ENCODE results near the gene HAT1.

DNA sequence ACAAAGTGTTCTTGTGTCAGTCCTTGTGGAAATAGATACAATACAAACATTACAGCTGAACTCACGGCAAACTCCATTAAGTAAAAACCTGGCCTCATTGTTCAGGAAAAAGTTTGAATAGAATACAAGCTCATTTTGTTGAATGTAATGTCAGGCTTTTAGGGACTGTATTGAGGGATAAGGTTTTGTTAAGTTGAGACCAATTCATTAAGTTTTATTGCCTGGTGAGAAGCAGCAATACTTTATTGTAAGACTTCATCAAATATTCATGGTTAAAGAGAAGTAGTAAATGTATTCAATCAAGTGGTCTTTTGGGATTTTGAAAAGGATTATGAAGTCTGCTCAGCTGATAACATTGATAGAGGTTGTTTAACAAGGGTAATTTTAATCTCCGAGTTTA lies 42.0 kb downstream of the HAT1 start:
- TF ChIP-seq, protein P1, sequence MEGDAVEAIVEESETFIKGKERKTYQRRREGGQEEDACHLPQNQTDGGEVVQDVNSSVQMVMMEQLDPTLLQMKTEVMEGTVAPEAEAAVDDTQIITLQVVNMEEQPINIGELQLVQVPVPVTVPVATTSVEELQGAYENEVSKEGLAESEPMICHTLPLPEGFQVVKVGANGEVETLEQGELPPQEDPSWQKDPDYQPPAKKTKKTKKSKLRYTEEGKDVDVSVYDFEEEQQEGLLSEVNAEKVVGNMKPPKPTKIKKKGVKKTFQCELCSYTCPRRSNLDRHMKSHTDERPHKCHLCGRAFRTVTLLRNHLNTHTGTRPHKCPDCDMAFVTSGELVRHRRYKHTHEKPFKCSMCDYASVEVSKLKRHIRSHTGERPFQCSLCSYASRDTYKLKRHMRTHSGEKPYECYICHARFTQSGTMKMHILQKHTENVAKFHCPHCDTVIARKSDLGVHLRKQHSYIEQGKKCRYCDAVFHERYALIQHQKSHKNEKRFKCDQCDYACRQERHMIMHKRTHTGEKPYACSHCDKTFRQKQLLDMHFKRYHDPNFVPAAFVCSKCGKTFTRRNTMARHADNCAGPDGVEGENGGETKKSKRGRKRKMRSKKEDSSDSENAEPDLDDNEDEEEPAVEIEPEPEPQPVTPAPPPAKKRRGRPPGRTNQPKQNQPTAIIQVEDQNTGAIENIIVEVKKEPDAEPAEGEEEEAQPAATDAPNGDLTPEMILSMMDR (conservative IDR thresholded peaks at IDR 0.05; ENCODE audit: low read depth, low read length): no peak
- TF ChIP-seq EZH2phosphoT487 (IDR thresholded peaks at IDR 0.05; ENCODE audit: borderline replicate concordance, low read length): no peak

All from PC-3 (cell line).